B cell (primary cell): ENCODE results near the gene LRP2BP. TPM values are rescaled to one million over a fixed set of nuclear protein-coding genes. Genes with fewer than 3 reads are reported as not detected.

Experiments
- ATAC-seq: fragments of 200-7000 bp; cut with Tn5 transposase; one replicate; pipeline ENCODE4 v1.10.0; 2021; ENCODE audit warnings: low read depth, mild to moderate bottlenecking, moderate number of reproducible peaks, moderate library complexity
- CTCF ChIA-PET: fragments of 350-600 bp; sonication (Branson Sonifier 250); formaldehyde crosslinking; loops from one replicate; lab custom pipeline; 2021; ENCODE audit warnings: antibody characterized with exemption, inconsistent platforms; lab: Charles Lee
- POLR2A ChIA-PET: fragments of 350-600 bp; sonication (Branson Sonifier 250); formaldehyde crosslinking; loops from one replicate; lab custom pipeline; 2021; ENCODE audit warnings: antibody characterized with exemption; lab: Charles Lee
- DNase-seq: peaks from one replicate; pipeline ENCODE4 v3.0.0; 2013
- H2AFZ ChIP-seq: 2 replicates; pipeline ENCODE4 v1.6.1; 2012; ENCODE audit warnings: mild to moderate bottlenecking, low read depth, low read length; ENCODE audit not compliant: insufficient read depth, poor library complexity, severe bottlenecking
- H3K27ac ChIP-seq, 2 donors: 1 replicate in 1 of 2; 2 replicates in 1 of 2; pipeline ENCODE4 v1.5.1; 2012 to 2013; ENCODE audit warnings: low read length in 2 of 2, mild to moderate bottlenecking in 2 of 2, moderate library complexity in 1 of 2
- H3K27me3 ChIP-seq, 4 experiments: fragments of 200-600 bp in 1 of 4; sonication (generic) in 1 of 4; replicated peaks in 1 of 4; 1 replicate in 2 of 4; 2 replicates in 2 of 4; pipeline versions ENCODE4 v1.6.1 to v1.7.0; 2013 to 2016; ENCODE audit warnings: low read length in 3 of 4, mild to moderate bottlenecking in 2 of 4, mixed read lengths in 1 of 4, moderate library complexity in 1 of 4; ENCODE audit not compliant: insufficient read depth in 4 of 4, control insufficient read depth in 3 of 4; ENCODE audit errors: control extremely low read depth in 1 of 4
- H3K36me3 ChIP-seq, 2 experiments: replicated peaks in 1 of 2; 1 replicate in 1 of 2; 2 replicates in 1 of 2; pipeline versions ENCODE4 v1.6.1 to v1.7.1; 2013; ENCODE audit warnings: low read length in 1 of 2; ENCODE audit not compliant: insufficient read depth in 2 of 2, control insufficient read depth in 1 of 2; ENCODE audit errors: control extremely low read depth in 1 of 2, extremely low read depth in 1 of 2
- H3K4me1 ChIP-seq, 2 donors: fragments of 200-600 bp in 1 of 2; sonication (generic) in 1 of 2; 1 replicate in 1 of 2; 2 replicates in 1 of 2; pipeline versions ENCODE4 v1.5.1 to v1.6.1; 2013 to 2017; ENCODE audit warnings: low read length in 2 of 2; ENCODE audit not compliant: control insufficient read depth in 2 of 2, insufficient read depth in 2 of 2
- H3K4me2 ChIP-seq: replicated peaks from 2 replicates; pipeline ENCODE3; 2012; ENCODE audit warnings: mild to moderate bottlenecking, low read depth, low read length; ENCODE audit not compliant: poor library complexity, severe bottlenecking
- H3K4me3 ChIP-seq, 5 experiments: fragments of 200-600 bp in 1 of 5; sonication (generic) in 1 of 5; 1 replicate in 3 of 5; 2 replicates in 2 of 5; pipeline versions ENCODE4 v1.5.1 to v1.7.0; 2011 to 2016; ENCODE audit warnings: low read length in 4 of 5, mild to moderate bottlenecking in 4 of 5, low read depth in 2 of 5, control low read depth in 1 of 5, moderate library complexity in 1 of 5; ENCODE audit not compliant: insufficient read depth in 1 of 5; ENCODE audit errors: control extremely low read depth in 1 of 5, extremely low read depth in 1 of 5
- H3K79me2 ChIP-seq: fragments of 200-600 bp; sonication (generic); one replicate; pipeline ENCODE4 v1.6.0; 2016; ENCODE audit warnings: low read length; ENCODE audit not compliant: control insufficient read depth, insufficient read depth
- H3K9ac ChIP-seq: fragments of 200-600 bp; sonication (generic); 2 replicates; pipeline ENCODE4 v1.6.1; 2017; ENCODE audit warnings: mild to moderate bottlenecking, low read length, moderate library complexity
- H3K9me3 ChIP-seq, 3 donors: one replicate each; pipeline versions ENCODE4 v1.6.1 to v1.7.1; 2013; ENCODE audit warnings: low read length in 2 of 3; ENCODE audit not compliant: control insufficient read depth in 2 of 3, insufficient read depth in 1 of 3; ENCODE audit errors: control extremely low read depth in 1 of 3
- H4K20me1 ChIP-seq: 2 replicates; pipeline ENCODE4 v1.6.0; 2012; ENCODE audit warnings: mild to moderate bottlenecking, low read length; ENCODE audit not compliant: insufficient read depth, control insufficient read depth, poor library complexity, severe bottlenecking
- H3K27ac Mint-ChIP-seq: one replicate; pipeline ENCODE4 v1.8.0; 2021; ENCODE audit warnings: mixed read lengths
- H3K27me3 Mint-ChIP-seq: one replicate; pipeline ENCODE4 v1.8.0; 2021; ENCODE audit warnings: mixed read lengths
- H3K4me1 Mint-ChIP-seq: one replicate; pipeline ENCODE4 v1.8.0; 2021; ENCODE audit warnings: mixed read lengths
- H3K4me3 Mint-ChIP-seq: one replicate; pipeline ENCODE4 v1.8.0; 2021; ENCODE audit warnings: mixed read lengths
- H3K9me3 Mint-ChIP-seq: one replicate; pipeline ENCODE4 v1.8.0; 2022; ENCODE audit warnings: mixed read lengths; ENCODE audit not compliant: insufficient read depth
- CTCF ChIP-seq: fragments of 200-600 bp; IDR thresholded peaks from one replicate; pipeline ENCODE4 v1.8.0; 2022; ENCODE audit warnings: antibody characterized with exemption, mild to moderate bottlenecking
- EZH2 ChIP-seq: IDR thresholded peaks from 2 replicates; pipeline ENCODE4 v1.6.1; 2012; ENCODE audit warnings: borderline replicate concordance, low read depth, mild to moderate bottlenecking, moderate library complexity, low read length; ENCODE audit not compliant: insufficient read depth, poor library complexity, severe bottlenecking
- WGBS: methylation state at CpG from one replicate; pipeline ENCODE4 v1.1.5; 2013; ENCODE audit warnings: missing lambda C conversion rate; ENCODE audit not compliant: insufficient coverage; 5-methylcytosine and 5-hydroxymethylcytosine counted together
- intact Hi-C: fragments of 100-400 bp; cut with micrococcal nuclease; formaldehyde crosslinking; loops from one replicate; pipeline ENCODE4 v1.10.0; 2022
- polyA minus RNA-seq: library from RNA; depleted of rRNA, polyadenylated mRNA; stranded (reverse); fragments of >200 nt; gene quantifications from 2 replicates; pipeline ENCODE4 v1.2.3, GENCODE V29; 2012
- polyA plus RNA-seq: library from polyadenylated mRNA; depleted of rRNA; stranded (reverse); fragments of >200 nt; gene quantifications from 2 replicates; pipeline ENCODE4 v1.2.3, GENCODE V29; 2012
- total RNA-seq, 2 donors: library from RNA; stranded (reverse); fragments of 120-200 nt in 1 of 2; gene quantifications; 1 replicate in 1 of 2; 2 replicates in 1 of 2; pipeline versions ENCODE4 v1.2.3 to v1.2.4, GENCODE V29; 2013 to 2022

LRP2BP gene
- total RNA-seq (1.6 and 1.7 TPM in 2 replicates), polyA plus RNA-seq (0.15 and 0.32 TPM in 2 replicates), polyA minus RNA-seq (2.1 and 3.8 TPM in 2 replicates)
- total RNA-seq (2013) = 5.9 TPM

DNA sequence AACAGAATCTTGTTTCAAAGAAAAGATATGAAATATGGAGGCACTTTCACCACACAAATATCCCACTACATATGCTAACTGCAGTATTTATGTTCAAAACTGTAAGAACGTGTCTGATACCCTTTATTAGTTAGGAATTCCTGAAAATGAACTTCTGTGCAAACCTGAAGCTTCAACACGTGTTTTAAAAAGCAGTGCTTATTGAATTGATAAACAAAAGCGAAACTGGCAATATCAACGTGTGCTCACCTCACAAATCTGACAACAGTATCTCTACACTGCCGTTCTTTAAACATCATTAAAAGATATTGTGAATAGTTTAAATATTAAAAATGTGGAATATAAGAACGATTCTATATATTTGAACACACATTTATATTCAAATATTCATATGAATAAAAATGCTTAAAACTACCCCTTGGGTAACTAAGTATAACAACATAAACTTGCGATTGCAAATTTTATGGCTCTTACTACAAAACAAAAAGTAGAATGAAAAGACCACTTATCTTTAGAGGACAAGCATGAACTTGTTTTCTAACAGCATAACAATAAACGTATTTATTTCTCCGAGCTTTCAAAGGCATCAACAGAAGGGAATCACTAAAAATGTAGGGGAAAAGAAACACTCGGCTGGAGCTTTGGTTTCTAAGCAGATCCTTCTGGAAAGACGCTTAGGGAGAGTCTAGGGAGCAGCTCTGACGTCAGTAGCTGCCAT lies at the start of gene LRP2BP:
Gene LRP2BP, minus strand, starts transcription at position 687 of the 718 bp plus-strand sequence. CDS start 17,738 bp downstream, outside the sequence.
- H3K27me3 ChIP-seq = no peaks in the 10 kb centered on the region
- Mint-ChIP-seq H3K4me1 (peaks cover 54% of the 10 kb centered on the region), H3K27ac (peak within 1 kb of the TSS; percentile 94), H3K4me3 (peak within 1 kb of the TSS; percentile 92), H3K27me3 (no peaks in the 10 kb centered on the region), H3K9me3 (no peaks in the 10 kb centered on the region)
- TF ChIP-seq CTCF = no peak
- no peak for TF ChIP-seq EZH2
- peak within 1 kb of the TSS; percentile 97 to 99 for H3K27ac ChIP-seq
- WGBS = 0% methylated on average over 3 of the region's 12 CpGs
- peak within 1 kb of the TSS; percentile 79 to 98 (median 89) for H3K4me3 ChIP-seq
- H4K20me1 ChIP-seq = no peaks in the 10 kb centered on the region
- ATAC-seq = no peak
- H3K9ac ChIP-seq = peak within 1 kb of the TSS; percentile 88
- H3K36me3 ChIP-seq = peaks cover 0 to 10% of the 10 kb centered on the region in 2 experiments
- no peaks in the 10 kb centered on the region for H3K9me3 ChIP-seq
- CTCF ChIA-PET = interaction anchor here (1.4 to 2.4 kb wide), 5 partner anchors 10 to 202 kb away, joined by 3 to 15 read pairs (median 3); partner anchors contain the start of gene UFSP2
- intact Hi-C loops = loop anchor here (1.0 to 10.0 kb wide), 5 partner anchors 192 to 1888 kb away; partner anchors contain the start of genes ACSL1, CYP4V2 and ING2
- DNase-seq = peak; percentile 57
- H3K4me2 ChIP-seq = peak within 1 kb of the TSS; percentile 90
- H2AFZ ChIP-seq = peak within 1 kb of the TSS; percentile 70
- peaks cover 26% of the 10 kb centered on the region in 2 donors for H3K4me1 ChIP-seq
- H3K79me2 ChIP-seq = no peaks in the 10 kb centered on the region
- POLR2A ChIA-PET = interaction anchor here (0.6 to 2.2 kb wide), 4 partner anchors 10 to 626 kb away, joined by 3 to 19 read pairs (median 5); partner anchors contain the start of gene UFSP2

- H3K4me3 Mint-ChIP-seq = no peak overlapping the region
- no peak overlapping the region for H3K4me3 ChIP-seq
- H3K27me3 Mint-ChIP-seq = peaks cover 13% of the 10 kb centered on the region
- no peaks in the 10 kb centered on the region for H3K9me3 ChIP-seq
- WGBS = no CpG with 5 or more reads among the region's 2 CpGs
- intact Hi-C loops = no loop called here
- no peak overlapping the region for H2AFZ ChIP-seq
- H3K27ac Mint-ChIP-seq = no peak overlapping the region
- H3K4me1 Mint-ChIP-seq = no peaks in the 10 kb centered on the region
- TF ChIP-seq EZH2 (no peak), CTCF (no peak)
- ATAC-seq (no peak), DNase-seq (no peak)
- ChIA-PET CTCF (no interaction called here), POLR2A (no interaction called here)
- H3K79me2 ChIP-seq = no peaks in the 10 kb centered on the region
- no peaks in the 10 kb centered on the region for H3K36me3 ChIP-seq
- H3K9me3 Mint-ChIP-seq = no peaks in the 10 kb centered on the region
- no peak overlapping the region for H3K4me2 ChIP-seq
- H3K9ac ChIP-seq = no peak overlapping the region
- H4K20me1 ChIP-seq = no peaks in the 10 kb centered on the region
- no peaks in the 10 kb centered on the region for H3K4me1 ChIP-seq
- no peak overlapping the region for H3K27ac ChIP-seq
- peaks cover 0 to 8% (median 0%) of the 10 kb centered on the region in 4 experiments for H3K27me3 ChIP-seq
Observed at GRCh38 chr4:185445209-185445608, 49.5 kb upstream of the LRP2BP start.
